Measurements from ENCODE around the gene DTNA. TPM values are rescaled to one million over a fixed set of nuclear protein-coding genes. Genes with fewer than 3 reads are reported as not detected.
"Not testable (repeated sequence)": the region's sequence is repeated elsewhere in the genome, so short reads cannot be mapped to it uniquely, and the experiment has no call there.

DTNA gene
- polyA plus RNA-seq = not detected

GRCh38 chr18:34709750-34710441, at the start of gene DTNA:
Gene DTNA (plus strand): TSS chr18:34710298. CDS start chr18:34755977, 45,679 bp downstream.
- no peaks in the 10 kb centered on the region for H3K36me3 Mint-ChIP-seq
- no peaks in the 10 kb centered on the region for H3K4me1 Mint-ChIP-seq
- no peak within 1 kb of the TSS for H3K4me3 Mint-ChIP-seq
- H3K27ac Mint-ChIP-seq = no peak within 1 kb of the TSS
- peaks cover 5% of the 10 kb centered on the region for H3K27me3 Mint-ChIP-seq
- H3K9me3 Mint-ChIP-seq = no peaks in the 10 kb centered on the region

- Mint-ChIP-seq H3K4me1 (no peaks in the 10 kb centered on the region), H3K27me3 (peaks cover 3% of the 10 kb centered on the region), H3K36me3 (no peaks in the 10 kb centered on the region)
Measured at GRCh38 chr18:34660572-34660971, 49.5 kb upstream of the DTNA start.

GRCh38 chr18:34661464-34662087, 48.5 kb upstream of the DTNA start:
- Mint-ChIP-seq H3K27ac (no peak overlapping the region), H3K4me3 (no peak overlapping the region), H3K27me3 (peaks cover 3% of the 10 kb centered on the region), H3K36me3 (no peaks in the 10 kb centered on the region), H3K9me3 (peaks cover 0 to 2% (median 0%) of the 10 kb centered on the region in 3 donors), H3K4me1 (no peaks in the 10 kb centered on the region)

More at GRCh38 chr18:34660572-34660971, 49.5 kb upstream of the DTNA start:
- Mint-ChIP-seq H3K27ac (no peak overlapping the region), H3K4me3 (no peak overlapping the region), H3K9me3 (no peaks in the 10 kb centered on the region)

GRCh38 chr18:34676816-34677574, 33.1 kb upstream of the DTNA start:
- H3K9me3 Mint-ChIP-seq = no peaks in the 10 kb centered on the region
- no peak overlapping the region for H3K27ac Mint-ChIP-seq
- no peaks in the 10 kb centered on the region for H3K27me3 Mint-ChIP-seq
- no peaks in the 10 kb centered on the region for H3K36me3 Mint-ChIP-seq
- no peak overlapping the region for H3K4me3 Mint-ChIP-seq
- no peaks in the 10 kb centered on the region for H3K4me1 Mint-ChIP-seq

GRCh38 chr18:34689750-34690149, 20.3 kb upstream of the DTNA start:
- H3K27me3 Mint-ChIP-seq, H3K4me1 Mint-ChIP-seq, H3K9me3 Mint-ChIP-seq, H3K27ac Mint-ChIP-seq, H3K4me3 Mint-ChIP-seq, H3K36me3 Mint-ChIP-seq: not testable (repeated sequence)

- H3K27ac Mint-ChIP-seq = no peak overlapping the region
- H3K27me3 Mint-ChIP-seq = no peaks in the 10 kb centered on the region
- peaks cover 0 to 2% (median 0%) of the 10 kb centered on the region in 3 donors for H3K9me3 Mint-ChIP-seq
- no peaks in the 10 kb centered on the region for H3K36me3 Mint-ChIP-seq
- no peaks in the 10 kb centered on the region for H3K4me1 Mint-ChIP-seq
- no peak overlapping the region for H3K4me3 Mint-ChIP-seq
Measured at GRCh38 chr18:34691614-34692013, 18.5 kb upstream of the DTNA start.

- H3K36me3 Mint-ChIP-seq = no peaks in the 10 kb centered on the region
- H3K9me3 Mint-ChIP-seq = no peaks in the 10 kb centered on the region
- no peak overlapping the region for H3K4me3 Mint-ChIP-seq
- no peak overlapping the region for H3K27ac Mint-ChIP-seq
- H3K27me3 Mint-ChIP-seq = no peaks in the 10 kb centered on the region
- no peaks in the 10 kb centered on the region for H3K4me1 Mint-ChIP-seq
Measured at GRCh38 chr18:34694591-34695165, 15.4 kb upstream of the DTNA start.

GRCh38 chr18:34695310-34695709, 14.8 kb upstream of the DTNA start:
- H3K27me3 Mint-ChIP-seq = no peaks in the 10 kb centered on the region
- H3K4me3 Mint-ChIP-seq = no peak overlapping the region
- H3K9me3 Mint-ChIP-seq = no peaks in the 10 kb centered on the region
- no peak overlapping the region for H3K27ac Mint-ChIP-seq
- no peaks in the 10 kb centered on the region for H3K36me3 Mint-ChIP-seq
- H3K4me1 Mint-ChIP-seq = no peaks in the 10 kb centered on the region

- Mint-ChIP-seq H3K27ac (no peak overlapping the region), H3K4me1 (no peaks in the 10 kb centered on the region), H3K9me3 (no peaks in the 10 kb centered on the region), H3K27me3 (no peaks in the 10 kb centered on the region), H3K4me3 (no peak overlapping the region), H3K36me3 (no peaks in the 10 kb centered on the region)
Measured at GRCh38 chr18:34696671-34697070, 13.4 kb upstream of the DTNA start.

- Mint-ChIP-seq H3K4me3 (no peak overlapping the region), H3K4me1 (no peaks in the 10 kb centered on the region), H3K9me3 (no peaks in the 10 kb centered on the region), H3K36me3 (no peaks in the 10 kb centered on the region), H3K27ac (no peak overlapping the region), H3K27me3 (no peaks in the 10 kb centered on the region)
Measured at GRCh38 chr18:34697233-34697632, 12.9 kb upstream of the DTNA start.

- no peaks in the 10 kb centered on the region for H3K4me1 Mint-ChIP-seq
- no peaks in the 10 kb centered on the region for H3K36me3 Mint-ChIP-seq
- H3K4me3 Mint-ChIP-seq = no peak overlapping the region
- H3K27me3 Mint-ChIP-seq = no peaks in the 10 kb centered on the region
- no peaks in the 10 kb centered on the region for H3K9me3 Mint-ChIP-seq
- H3K27ac Mint-ChIP-seq = no peak overlapping the region
Measured at GRCh38 chr18:34697891-34698290, 12.2 kb upstream of the DTNA start.

- H3K36me3 Mint-ChIP-seq = no peaks in the 10 kb centered on the region
- no peak overlapping the region for H3K27ac Mint-ChIP-seq
- H3K9me3 Mint-ChIP-seq = no peaks in the 10 kb centered on the region
- no peak overlapping the region for H3K4me3 Mint-ChIP-seq
- no peaks in the 10 kb centered on the region for H3K4me1 Mint-ChIP-seq
- no peaks in the 10 kb centered on the region for H3K27me3 Mint-ChIP-seq
Measured at GRCh38 chr18:34701911-34702310, 8.2 kb upstream of the DTNA start.

- Mint-ChIP-seq H3K4me1 (no peaks in the 10 kb centered on the region), H3K9me3 (no peaks in the 10 kb centered on the region)
Measured at GRCh38 chr18:34702814-34703213, 7.3 kb upstream of the DTNA start.

GRCh38 chr18:34704074-34704473, 6.0 kb upstream of the DTNA start:
- Mint-ChIP-seq H3K4me1 (no peaks in the 10 kb centered on the region), H3K36me3 (no peaks in the 10 kb centered on the region), H3K9me3 (no peaks in the 10 kb centered on the region), H3K27ac (no peak overlapping the region), H3K4me3 (no peak overlapping the region), H3K27me3 (peaks cover 4% of the 10 kb centered on the region)

More at GRCh38 chr18:34702814-34703213, 7.3 kb upstream of the DTNA start:
- H3K36me3 Mint-ChIP-seq = no peaks in the 10 kb centered on the region
- no peak overlapping the region for H3K27ac Mint-ChIP-seq
- no peak overlapping the region for H3K4me3 Mint-ChIP-seq
- H3K27me3 Mint-ChIP-seq = no peaks in the 10 kb centered on the region

GRCh38 chr18:34704823-34705222, 5.3 kb upstream of the DTNA start:
- H3K9me3 Mint-ChIP-seq = no peaks in the 10 kb centered on the region
- no peaks in the 10 kb centered on the region for H3K4me1 Mint-ChIP-seq
- H3K27me3 Mint-ChIP-seq = peaks cover 5% of the 10 kb centered on the region
- H3K27ac Mint-ChIP-seq = no peak overlapping the region
- H3K36me3 Mint-ChIP-seq = no peaks in the 10 kb centered on the region
- H3K4me3 Mint-ChIP-seq = no peak overlapping the region
